HL-60/S4 (cell line): ENCODE measurements around the gene ADH4.
"Not testable (repeated sequence)": the region's sequence is repeated elsewhere in the genome, so short reads cannot be mapped to it uniquely, and the experiment has no call there.

Experiments used
- in situ Hi-C: fragments of 300-500 bp; cut with MboI; formaldehyde crosslinking; loops from 2 replicates; pipeline ENCODE4 v1.14.3; 2022; ENCODE audit warnings: low sequenced_read_pairs

The ADH4 gene

GRCh38 chr4:99144070-99144469, at the start of gene ADH4:
ADH4 (minus strand) TSS chr4:99144297; CDS start chr4:99144222, 75 bp downstream.
- in situ Hi-C loops = no loop called here

DNA sequence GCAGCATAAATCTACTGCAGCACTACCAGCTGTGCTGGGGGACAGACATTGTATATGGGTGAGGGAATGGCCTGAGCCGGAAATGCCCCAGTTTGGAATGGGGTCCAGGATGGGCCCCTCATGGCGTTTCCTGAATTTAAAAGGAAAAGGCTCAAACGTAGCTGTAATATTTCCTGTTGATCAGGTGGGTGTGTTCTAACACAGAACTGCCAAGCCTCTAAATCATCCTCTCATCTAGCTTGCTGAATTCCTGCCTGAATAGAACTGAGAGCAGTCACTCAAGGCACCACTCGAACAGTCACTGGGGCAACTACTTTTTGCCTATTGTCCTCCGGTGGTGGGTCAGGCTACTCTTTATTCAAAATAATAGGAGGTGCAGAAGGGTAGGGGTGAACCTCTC, 46.2 kb upstream of the ADH4 start:
- in situ Hi-C loops = no loop called here

DNA sequence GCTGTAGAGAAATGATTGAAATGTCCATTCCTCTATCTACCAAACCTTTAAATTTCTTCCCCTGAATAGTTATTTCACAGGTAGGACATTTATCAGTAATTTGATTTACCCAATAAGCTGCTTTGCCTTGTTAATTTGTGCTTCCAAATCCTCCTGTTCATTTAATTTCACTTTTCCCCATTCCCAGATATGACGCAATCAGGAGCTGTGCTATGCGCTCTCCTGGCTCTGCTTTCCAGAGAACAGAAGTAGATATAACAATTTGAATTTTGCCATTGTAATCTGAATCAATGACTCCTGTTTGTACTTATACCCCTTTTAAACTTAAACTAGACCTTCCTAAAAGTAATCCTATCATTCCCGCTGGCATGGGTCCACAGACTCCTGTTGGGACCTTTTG, 45.8 kb upstream of the ADH4 start:
- in situ Hi-C loops = not testable (repeated sequence)

GRCh38 chr4:99186029-99186428, 41.9 kb upstream of the ADH4 start:
- in situ Hi-C loops = no loop called here

- in situ Hi-C loops = no loop called here
Observed at GRCh38 chr4:99185581-99185980, 41.5 kb upstream of the ADH4 start.

DNA sequence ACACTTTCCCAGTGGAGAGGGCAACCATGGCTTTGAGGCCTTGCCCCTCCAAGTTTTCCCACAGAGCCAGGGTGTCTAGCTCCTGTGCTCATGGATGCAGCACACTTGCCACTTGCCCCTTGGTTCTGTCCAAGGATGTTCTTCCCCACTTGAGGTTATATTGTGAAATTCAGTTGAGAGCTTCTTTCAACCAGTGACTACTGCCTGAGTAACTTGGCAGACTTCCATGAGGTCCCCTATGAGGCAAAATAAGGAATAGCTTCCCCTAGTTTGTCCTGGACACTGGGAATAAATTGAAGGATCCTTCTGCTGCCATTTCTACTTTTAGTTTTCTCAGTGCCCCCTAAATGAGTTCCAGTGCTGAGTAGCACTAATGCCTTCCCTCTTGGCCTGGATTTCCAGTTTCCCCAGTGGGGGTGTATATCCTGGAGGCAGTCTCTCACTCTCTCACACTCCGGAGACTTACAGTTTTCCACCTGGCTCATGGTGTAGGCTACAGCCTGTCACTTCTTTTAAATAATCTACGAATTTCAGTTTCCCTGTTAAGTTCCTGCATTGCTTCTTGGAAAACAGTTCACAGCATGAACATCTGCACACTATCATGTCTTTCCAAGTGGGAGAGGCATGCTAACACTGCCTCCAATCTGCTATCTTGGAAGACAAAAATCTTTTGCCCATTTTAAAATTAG, 36.4 kb upstream of the ADH4 start:
- in situ Hi-C loops = no loop called here

GRCh38 chr4:99179626-99180025, 35.5 kb upstream of the ADH4 start:
- in situ Hi-C loops = no loop called here

DNA sequence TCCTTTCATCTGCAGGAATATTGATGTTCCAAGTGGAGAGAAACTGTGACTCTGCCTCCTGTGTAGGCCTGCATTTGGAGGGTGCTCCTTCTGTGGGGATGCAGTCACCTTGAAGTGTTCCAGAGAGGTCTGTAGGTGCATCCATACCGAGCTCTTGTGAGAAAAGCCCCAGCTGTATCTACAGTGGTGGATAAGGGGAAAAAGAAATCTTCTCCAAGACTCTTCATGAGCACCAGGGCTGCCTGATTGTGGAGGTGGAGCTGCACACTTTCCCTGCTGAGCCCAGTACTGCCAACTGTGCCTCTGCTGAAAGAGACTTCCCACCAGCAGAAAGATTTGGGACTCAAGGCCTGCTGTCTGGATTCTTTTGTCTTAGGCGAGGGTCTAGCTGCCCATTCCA, 35.1 kb upstream of the ADH4 start:
- in situ Hi-C loops = no loop called here

DNA sequence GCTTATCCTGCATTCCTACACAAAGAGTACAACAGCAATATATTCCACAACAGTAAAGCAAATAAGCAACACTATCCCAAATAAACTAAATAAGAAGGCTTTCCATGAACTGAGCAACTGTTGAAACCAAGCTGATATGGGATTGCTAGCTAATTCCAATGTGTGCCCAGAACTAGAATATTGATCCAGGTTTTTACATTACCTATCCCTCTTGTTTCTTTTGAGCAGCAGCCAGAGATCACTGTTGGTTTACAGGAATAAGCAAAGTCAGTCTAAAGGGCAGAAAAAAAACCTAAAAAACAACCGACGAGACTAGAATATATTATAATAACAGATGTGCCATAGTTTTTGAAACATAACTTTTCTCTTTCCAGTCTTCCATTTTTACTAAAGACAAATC, 22.4 kb upstream of the ADH4 start:
- in situ Hi-C loops = no loop called here

DNA sequence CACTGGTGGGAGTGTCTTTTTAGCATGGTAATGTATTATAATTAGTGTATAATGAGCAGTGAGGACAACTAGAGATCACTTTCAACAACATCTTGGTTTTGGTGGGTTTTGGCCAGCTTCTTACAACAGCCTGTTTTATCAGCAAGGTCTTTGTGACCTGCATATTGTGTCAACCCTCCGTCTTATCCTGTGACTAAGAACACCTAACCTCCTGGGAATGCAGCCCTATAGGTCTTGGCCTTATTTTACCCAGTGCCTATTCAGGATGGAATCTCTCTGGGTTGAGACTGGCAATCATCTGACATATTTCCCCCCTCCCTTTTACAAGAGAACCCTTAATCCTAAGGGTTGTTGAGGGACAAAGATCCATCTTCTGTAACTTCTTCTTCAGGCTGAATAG, 21.9 kb upstream of the ADH4 start:
- in situ Hi-C loops = no loop called here

DNA sequence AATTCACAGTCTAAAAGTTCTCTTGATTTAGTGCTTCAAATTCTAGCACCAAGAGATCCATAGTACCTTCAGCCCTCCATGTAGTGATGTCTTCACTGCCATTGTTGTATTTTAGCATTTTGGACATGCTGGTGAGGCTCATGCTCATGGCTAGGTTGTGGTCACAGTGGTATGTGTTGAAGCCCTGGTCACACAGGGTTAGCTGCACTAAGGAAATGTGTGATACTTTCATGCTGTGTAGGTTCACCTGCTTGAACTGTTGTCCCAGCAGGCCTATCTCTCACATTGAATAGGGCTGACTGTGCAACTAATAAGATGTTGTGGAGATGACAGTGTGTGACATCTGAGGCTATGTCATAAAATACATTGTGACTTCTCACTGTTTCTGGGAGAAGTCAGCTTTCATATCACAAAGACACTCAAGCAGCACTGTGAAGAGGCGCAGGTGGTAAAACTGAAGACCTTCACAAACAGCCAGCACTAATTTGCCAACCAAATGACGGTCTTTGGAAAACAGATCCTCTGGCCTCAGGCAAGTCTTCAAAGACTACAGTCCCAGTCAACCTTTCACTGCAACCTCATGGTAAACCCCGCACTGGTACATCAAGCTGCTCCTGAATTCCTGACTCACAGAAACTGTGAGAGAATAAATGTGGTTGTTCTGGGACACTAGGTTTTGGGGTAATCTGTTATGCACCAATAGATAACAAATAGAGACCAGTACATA, 17.4 kb upstream of the ADH4 start:
- in situ Hi-C loops = no loop called here

- in situ Hi-C loops = no loop called here
Observed at GRCh38 chr4:99159699-99160098, 15.6 kb upstream of the ADH4 start.

GRCh38 chr4:99157478-99157935, 13.4 kb upstream of the ADH4 start:
- in situ Hi-C loops = no loop called here

- in situ Hi-C loops = no loop called here
Observed at GRCh38 chr4:99156992-99157391, 12.9 kb upstream of the ADH4 start.

- in situ Hi-C loops = no loop called here
Observed at GRCh38 chr4:99154658-99155342, 10.7 kb upstream of the ADH4 start.

GRCh38 chr4:99151995-99152394, 7.9 kb upstream of the ADH4 start:
- in situ Hi-C loops = no loop called here

- in situ Hi-C loops = no loop called here
Observed at GRCh38 chr4:99151452-99151851, 7.4 kb upstream of the ADH4 start.

- in situ Hi-C loops = no loop called here
Observed at GRCh38 chr4:99149426-99150019, 5.4 kb upstream of the ADH4 start.

GRCh38 chr4:99148550-99148949, 4.5 kb upstream of the ADH4 start:
- in situ Hi-C loops = no loop called here

DNA sequence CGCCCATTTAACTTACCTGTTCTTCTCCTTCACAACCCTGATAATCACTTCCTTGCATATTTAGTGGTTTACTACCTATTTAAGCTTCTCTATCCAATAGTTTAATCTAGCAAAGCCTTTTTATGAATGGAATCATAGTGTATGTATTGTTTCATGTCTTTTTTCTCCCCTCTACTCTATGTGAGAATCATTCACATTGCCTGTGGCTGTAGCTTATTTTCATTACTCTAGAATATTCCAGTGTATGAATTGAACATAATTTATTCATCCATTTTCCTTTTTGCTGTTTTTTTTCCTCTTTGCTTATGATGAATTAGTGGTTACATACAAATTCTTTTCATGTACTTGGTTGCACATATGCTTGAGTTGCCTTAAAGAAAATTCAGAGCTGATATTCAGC, 490 bp upstream of the ADH4 start:
- in situ Hi-C loops = no loop called here

GRCh38 chr4:99136329-99136728, 7.8 kb downstream of the ADH4 start:
- in situ Hi-C loops = no loop called here
